Peyer's patch (tissue), 4 donors: Measurements from ENCODE around the gene CEMIP.

Source experiments
- POLR2A ChIP-seq, 2 donors: fragments of 450-650 bp; IDR thresholded peaks; one replicate each; pipeline ENCODE4 v1.5.1; 2017; ENCODE audit warnings: antibody characterized with exemption in 2 of 2, mild to moderate bottlenecking in 2 of 2, moderate library complexity in 2 of 2
- TF ChIP-seq, protein P1 (sequence below), 6 experiments: fragments of 450-650 bp in 4 of 6; fragments of 200-600 bp in 2 of 6; sonication (generic) in 1 of 6; IDR thresholded peaks; one replicate each; pipeline ENCODE4 v1.5.1; 2017 to 2019; ENCODE audit warnings: antibody characterized with exemption in 6 of 6, mild to moderate bottlenecking in 3 of 6, moderate library complexity in 1 of 6

DNA sequence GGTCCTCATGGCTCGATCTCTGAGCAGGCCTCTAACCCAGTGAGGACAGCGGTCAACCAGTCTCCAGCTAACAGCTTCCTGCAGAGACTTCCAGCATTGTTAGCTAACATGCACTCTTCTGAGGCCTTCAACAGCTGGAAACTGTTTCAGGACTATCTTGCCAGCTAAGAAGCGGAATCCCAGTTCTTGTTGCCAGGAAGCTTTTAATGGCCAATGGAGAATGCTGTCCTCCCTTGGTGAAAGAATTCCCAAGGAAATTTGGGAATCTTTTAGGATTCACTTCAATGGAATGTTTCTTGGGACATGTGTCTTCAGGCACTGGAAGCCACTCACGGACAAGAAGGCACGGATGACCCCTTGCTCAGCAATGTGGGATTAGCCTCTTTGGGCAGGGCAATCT is 91.7 kb downstream of the CEMIP start:
- TF ChIP-seq, protein P1, sequence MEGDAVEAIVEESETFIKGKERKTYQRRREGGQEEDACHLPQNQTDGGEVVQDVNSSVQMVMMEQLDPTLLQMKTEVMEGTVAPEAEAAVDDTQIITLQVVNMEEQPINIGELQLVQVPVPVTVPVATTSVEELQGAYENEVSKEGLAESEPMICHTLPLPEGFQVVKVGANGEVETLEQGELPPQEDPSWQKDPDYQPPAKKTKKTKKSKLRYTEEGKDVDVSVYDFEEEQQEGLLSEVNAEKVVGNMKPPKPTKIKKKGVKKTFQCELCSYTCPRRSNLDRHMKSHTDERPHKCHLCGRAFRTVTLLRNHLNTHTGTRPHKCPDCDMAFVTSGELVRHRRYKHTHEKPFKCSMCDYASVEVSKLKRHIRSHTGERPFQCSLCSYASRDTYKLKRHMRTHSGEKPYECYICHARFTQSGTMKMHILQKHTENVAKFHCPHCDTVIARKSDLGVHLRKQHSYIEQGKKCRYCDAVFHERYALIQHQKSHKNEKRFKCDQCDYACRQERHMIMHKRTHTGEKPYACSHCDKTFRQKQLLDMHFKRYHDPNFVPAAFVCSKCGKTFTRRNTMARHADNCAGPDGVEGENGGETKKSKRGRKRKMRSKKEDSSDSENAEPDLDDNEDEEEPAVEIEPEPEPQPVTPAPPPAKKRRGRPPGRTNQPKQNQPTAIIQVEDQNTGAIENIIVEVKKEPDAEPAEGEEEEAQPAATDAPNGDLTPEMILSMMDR (IDR thresholded peaks at IDR 0.05): no peak
- no peak for TF ChIP-seq POLR2A (IDR thresholded peaks at IDR 0.05)
